Stimulated activated CD4-positive, alpha-beta T cell treated with anti-CD3 and anti-CD28 coated beads, Interleukin-4, amount 100 ng/mL, for 4 hours (primary cell): ENCODE data around the gene NOTO.

Source experiments
- DNase-seq, 2 experiments: peaks; one replicate each; pipeline ENCODE4 v3.0.0-alpha.2; 2020

Gene NOTO

GRCh38 chr2:73258913-73259215 is 56.5 kb downstream of the NOTO start:
- no peak for DNase-seq

GRCh38 chr2:73259276-73259675 is 56.9 kb downstream of the NOTO start:
- no peak for DNase-seq

GRCh38 chr2:73259704-73260337 is 57.4 kb downstream of the NOTO start:
- no peak for DNase-seq

- no peak for DNase-seq
Measured at GRCh38 chr2:73260338-73260984, 58.1 kb downstream of the NOTO start.
